K562 (cell line): ENCODE results near the gene PRPSAP1. TPM values are rescaled to one million over a fixed set of nuclear protein-coding genes. Genes with fewer than 3 reads are reported as not detected.
A peak's percentile ranks its signal among the peaks of the same experiment; 100 is the strongest.

ENCODE experiments used
- BDP1 ChIP-seq: IDR thresholded peaks from 3 replicates; pipeline ENCODE4 v1.6.1; 2011; ENCODE audit not compliant: insufficient read length, insufficient read depth
- MTA3 ChIP-seq: fragments of 450-650 bp; formaldehyde crosslinking; IDR thresholded peaks from 2 replicates; pipeline ENCODE4 v1.6.1; 2017; ENCODE audit warnings: mild to moderate bottlenecking, borderline replicate concordance
- NR2C2 ChIP-seq, 2 experiments: fragments of 200-800 bp in 1 of 2; sonication (Bioruptor generic) in 1 of 2; sonication (generic) in 1 of 2; formaldehyde crosslinking in 1 of 2; IDR thresholded peaks; 2 replicates each; pipeline versions ENCODE4 v1.6.1 to v1.8.0; 2016 to 2022; ENCODE audit warnings: mild to moderate bottlenecking in 1 of 2, missing compliant biosample characterization in 1 of 2, missing genetic modification characterization in 1 of 2, missing genetic modification reagents in 1 of 2
- NUFIP1 ChIP-seq: fragments of 450-650 bp; IDR thresholded peaks from 2 replicates; pipeline ENCODE4 v1.6.1; 2018; ENCODE audit not compliant: partially characterized antibody
- PHB2 ChIP-seq: fragments of 450-650 bp; IDR thresholded peaks from 2 replicates; pipeline ENCODE4 v1.6.1; 2017; ENCODE audit warnings: low read depth
- PML ChIP-seq: IDR thresholded peaks from 2 replicates; pipeline ENCODE4 v1.6.1; 2012; ENCODE audit warnings: low read length, inconsistent platforms
- POLR2A ChIP-seq: fragments of 450-650 bp; conservative IDR thresholded peaks from 2 replicates; pipeline ENCODE4 v1.6.1; 2016
- POLR2AphosphoS2 ChIP-seq: IDR thresholded peaks from 2 replicates; pipeline ENCODE4 v1.6.1; 2012; ENCODE audit warnings: low read length, improper control_type of control experiment
- POLR2AphosphoS5 ChIP-seq: IDR thresholded peaks from 2 replicates; pipeline ENCODE4 v1.6.1; 2011; ENCODE audit warnings: mild to moderate bottlenecking, low read depth, low read length, moderate library complexity; ENCODE audit not compliant: control insufficient read depth, insufficient read depth
- POLR2B ChIP-seq: fragments of 450-650 bp; IDR thresholded peaks from 2 replicates; pipeline ENCODE4 v1.6.1; 2018; ENCODE audit warnings: low read depth; ENCODE audit not compliant: partially characterized antibody
- POLR2G ChIP-seq: fragments of 200-400 bp; formaldehyde crosslinking; IDR thresholded peaks from 2 replicates; pipeline ENCODE4 v1.6.1; 2017; ENCODE audit warnings: low read depth, mild to moderate bottlenecking, antibody characterized with exemption, low read length, moderate library complexity
- RBFOX2 ChIP-seq: fragments of 200-400 bp; formaldehyde crosslinking; IDR thresholded peaks from 2 replicates; pipeline ENCODE4 v1.6.1; 2017; ENCODE audit warnings: low read depth, mild to moderate bottlenecking, low read length, moderate library complexity
- SIN3A ChIP-seq, 2 experiments: fragments of 150-350 bp in 1 of 2; IDR thresholded peaks; 2 replicates each; pipeline ENCODE4 v1.6.1; 2011 to 2016; ENCODE audit warnings: borderline replicate concordance in 2 of 2, low read depth in 2 of 2, low read length in 2 of 2, mild to moderate bottlenecking in 2 of 2, moderate library complexity in 2 of 2; ENCODE audit not compliant: control insufficient read depth in 1 of 2
- VEZF1 ChIP-seq: fragments of 200-800 bp; sonication (Bioruptor generic); IDR thresholded peaks from 2 replicates; pipeline ENCODE4 v1.6.1; 2017; ENCODE audit warnings: missing genetic modification characterization, missing compliant biosample characterization
- YY1 ChIP-seq, 3 experiments: IDR thresholded peaks; 2 replicates each; pipeline ENCODE4 v1.6.1; 2011; ENCODE audit warnings: low read length in 2 of 3, mild to moderate bottlenecking in 2 of 3, moderate library complexity in 2 of 3, borderline replicate concordance in 1 of 3, control low read depth in 1 of 3, low read depth in 1 of 3; ENCODE audit not compliant: insufficient read depth in 3 of 3, insufficient replicate concordance in 2 of 3, control insufficient read depth in 1 of 3, insufficient read length in 1 of 3; ENCODE audit errors: extremely low read depth in 1 of 3
- ZBED1 ChIP-seq: IDR thresholded peaks from 2 replicates; pipeline ENCODE4 v1.6.1; 2014
- ZBTB49 ChIP-seq: sonication (generic); formaldehyde crosslinking; IDR thresholded peaks from 2 replicates; pipeline ENCODE4 v1.8.0; 2022; ENCODE audit warnings: missing genetic modification reagents, mild to moderate bottlenecking, borderline replicate concordance
- ZMIZ1 ChIP-seq, 2 experiments: fragments of 150-350 bp in 1 of 2; IDR thresholded peaks; 2 replicates each; pipeline ENCODE4 v1.6.1; 2012 to 2016; ENCODE audit warnings: low read depth in 2 of 2, low read length in 2 of 2, mild to moderate bottlenecking in 1 of 2, moderate library complexity in 1 of 2
- polyA plus RNA-seq, 8 experiments: library from polyadenylated mRNA; depleted of rRNA in 4 of 8; stranded (reverse) in 5 of 8; unstranded in 3 of 8; fragments of >200 nt; fragmentation: Nextera tagmentation in 2 of 8; fragmentation: Illumina TruSeq in 1 of 8; extraction: Ambion mirVana in 2 of 8; extraction: Trizol in 1 of 8; gene quantifications; 2 replicates each; pipeline versions ENCODE4 v1.2.1 to v1.2.3, GENCODE V29; 2011 to 2014; ENCODE audit warnings: inconsistent platforms in 1 of 8, missing spikeins in 1 of 8
- total RNA-seq, 7 experiments: library from RNA; depleted of rRNA in 6 of 7; stranded (reverse); fragments of >200 nt in 6 of 7; fragmentation: Illumina TruSeq in 2 of 7; extraction: Trizol in 2 of 7; gene quantifications; 2 replicates each; pipeline versions ENCODE4 v1.2.1 to v1.2.3, GENCODE V29; 2011 to 2021; ENCODE audit warnings: low replicate concordance in 1 of 7

The PRPSAP1 gene
- total and polyA plus RNA-seq, 9 of the 15 experiments (the other 6 are each of a cell fraction or from before 2014, with no cell fraction given) = 21.9 to 77.1 (median 40.8) TPM

- 0 out of 4 replicates have a peak, but pooled peaks of 1 of the 2 experiments have one; percentile 13 for TF ChIP-seq ZMIZ1 (IDR thresholded peaks at IDR 0.05; ENCODE audit: low read depth in 2 of 2, low read length in 2 of 2)
- TF ChIP-seq ZBED1 = peak; percentile 47; the same call in 1 of the 2 replicates
- TF ChIP-seq PML = 0 out of 2 replicates have a peak, but pooled peaks have one; percentile 47
- TF ChIP-seq RBFOX2 = peak; percentile 33
- TF ChIP-seq POLR2G = peak; percentile 12; the same call in 1 of the 2 replicates
- peak; percentile 24; the same call in 1 of the 2 replicates for TF ChIP-seq VEZF1 (CRISPR knock-in tag)
- peak; percentile 28; the same call in 1 of the 2 replicates for TF ChIP-seq MTA3
- peak; percentile 39 for TF ChIP-seq POLR2B
- TF ChIP-seq ZBTB49 (CRISPR knock-in tag) = peak; percentile 89; the same call in 1 of the 2 replicates
- no peak for TF ChIP-seq PHB2
- TF ChIP-seq YY1 (IDR thresholded peaks at IDR 0.05; ENCODE audit: borderline replicate concordance in 1 of 3, control insufficient read depth in 1 of 3, extremely low read depth in 1 of 3, insufficient read depth in 3 of 3, insufficient read length in 1 of 3, insufficient replicate concordance in 2 of 3, low read depth in 1 of 3, low read length in 2 of 3) = peak in 2 of 3 experiments; percentile 8 to 50
- TF ChIP-seq BDP1 = no peak
- 0 out of 4 replicates have a peak, but pooled peaks of 1 of the 2 experiments have one; percentile 27 for TF ChIP-seq SIN3A (IDR thresholded peaks at IDR 0.05; ENCODE audit: borderline replicate concordance in 2 of 2, control insufficient read depth in 1 of 2, low read depth in 2 of 2, low read length in 2 of 2)
- TF ChIP-seq NUFIP1 = no peak
- TF ChIP-seq NR2C2 (CRISPR knock-in tag; IDR thresholded peaks at IDR 0.05) = no peak
- TF ChIP-seq NR2C2 (tag; IDR thresholded peaks at IDR 0.05) = 0 out of 2 replicates have a peak, but pooled peaks have one; percentile 14
- peak; percentile 57 for TF ChIP-seq POLR2AphosphoS5
- peak; percentile 43 for TF ChIP-seq POLR2AphosphoS2
- peak; percentile 29 for TF ChIP-seq POLR2A
Observed at GRCh38 chr17:76270770-76271668, 82.7 kb downstream of the PRPSAP1 start (continued).
